ENCODE results near the gene PRADC1.
A peak's percentile ranks its signal among the peaks of the same experiment; 100 is the strongest.

Gene PRADC1

DNA sequence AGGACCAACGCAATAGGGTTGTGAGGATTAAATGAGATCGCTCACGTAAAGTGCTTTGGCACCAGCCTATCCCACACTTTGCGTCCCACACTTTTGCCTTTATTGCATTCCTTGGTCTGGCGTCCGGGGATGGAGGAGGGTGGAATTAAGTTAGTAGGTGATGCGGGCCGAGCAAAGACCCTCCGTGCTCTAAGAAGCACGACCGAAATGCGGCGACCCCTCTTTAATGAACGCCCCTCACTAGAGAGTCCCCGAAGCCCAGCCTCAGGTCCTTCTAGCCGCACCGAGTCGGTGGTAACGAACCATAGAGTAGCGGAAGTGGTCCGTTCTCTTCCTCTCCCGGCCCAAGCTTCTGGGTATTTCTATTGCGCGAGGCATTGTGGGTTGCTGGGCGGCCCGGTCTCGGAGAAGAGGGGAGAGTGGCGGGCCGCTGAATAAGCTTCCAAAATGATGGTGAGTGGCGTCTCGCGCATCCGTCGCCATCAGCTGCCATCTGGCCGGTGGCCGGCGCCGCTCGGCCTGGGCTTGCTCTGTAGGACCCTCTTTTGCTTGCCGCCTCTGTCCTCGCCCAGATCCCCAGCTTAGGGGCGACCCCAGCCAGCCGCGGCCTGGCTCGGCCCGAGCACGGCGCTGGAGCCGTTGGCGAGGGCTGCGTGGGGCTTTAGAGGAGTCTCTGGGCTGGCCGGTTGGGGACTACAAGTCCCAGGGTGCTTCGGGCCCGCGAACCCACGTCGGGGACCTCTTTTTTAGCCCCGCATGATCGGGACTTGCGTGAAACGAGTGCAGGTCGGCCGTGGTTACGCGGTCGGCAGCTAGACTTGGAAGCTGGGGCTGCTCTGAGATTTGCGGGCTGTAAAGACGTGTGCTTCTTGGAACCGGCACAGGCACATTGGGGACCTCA, 1.1 kb upstream of the PRADC1 start, which contains the start of gene CCT7:
CCT7 (plus strand) TSS at position 377 of the 901 bp plus-strand sequence; CDS start at position 448, 71 bp downstream.
- peak; percentile 92 for DNase-seq

DNA sequence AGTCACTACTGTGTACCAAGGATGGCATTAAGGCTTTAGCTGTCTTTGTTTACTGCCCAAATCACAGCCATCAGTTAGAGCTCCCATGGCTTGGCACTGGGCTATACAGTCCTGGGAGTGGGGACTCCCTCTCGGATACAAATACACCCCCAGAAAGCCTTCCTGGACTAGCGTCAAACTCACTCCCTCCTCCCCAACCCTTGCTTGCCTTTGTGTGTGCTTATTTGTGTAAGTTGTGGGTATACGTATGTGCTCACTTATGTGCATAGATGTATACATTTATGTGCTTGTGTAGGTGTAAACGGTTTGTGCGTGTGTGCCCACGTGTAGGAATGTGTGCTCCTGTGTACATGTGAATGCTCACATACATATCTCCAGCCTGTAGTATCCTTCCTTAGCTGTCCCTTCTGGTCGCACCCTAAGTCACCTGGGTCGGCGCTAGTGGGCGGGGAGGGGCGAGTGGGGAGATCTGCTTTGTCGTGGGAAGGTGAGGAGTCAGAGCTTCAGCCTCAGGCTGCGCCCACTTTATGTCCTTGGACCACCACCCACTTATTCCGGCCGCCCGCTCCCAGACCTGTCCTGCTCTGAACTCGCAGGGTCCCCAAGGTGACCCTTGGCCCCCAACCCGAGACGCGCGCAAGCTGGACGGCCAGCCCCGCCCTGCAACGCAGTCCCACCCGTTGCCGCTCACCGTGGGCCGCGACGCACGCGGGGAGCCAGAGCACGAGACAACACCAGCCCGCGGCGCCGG, 461 bp downstream of the PRADC1 start:
- peak; percentile 25 for DNase-seq

DNA sequence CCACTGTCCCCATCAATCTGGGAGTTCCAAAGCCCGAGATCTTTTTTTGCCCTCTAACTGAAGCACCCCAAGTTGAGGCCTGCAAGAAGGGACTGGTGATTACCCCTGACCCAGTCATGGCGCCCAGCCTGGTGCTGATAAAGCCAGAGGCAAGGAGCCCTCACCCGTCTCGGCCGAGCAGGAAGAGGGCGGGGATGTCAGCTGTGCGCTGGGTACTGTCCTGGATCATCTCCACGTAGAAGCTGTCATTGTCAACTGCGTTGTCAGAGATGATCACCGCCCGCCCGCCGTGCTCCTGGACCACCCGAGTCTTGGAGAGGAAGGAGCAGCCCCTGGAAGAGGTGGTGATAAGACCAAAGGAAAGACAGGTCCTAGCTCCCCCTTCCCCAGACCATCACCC, 4.4 kb downstream of the PRADC1 start:
- DNase-seq = no peak

GRCh38 chr2:73227086-73227485, 6.0 kb downstream of the PRADC1 start:
- no peak for DNase-seq

- DNase-seq = no peak
Measured at GRCh38 chr2:73225513-73226360, 7.3 kb downstream of the PRADC1 start.

DNA sequence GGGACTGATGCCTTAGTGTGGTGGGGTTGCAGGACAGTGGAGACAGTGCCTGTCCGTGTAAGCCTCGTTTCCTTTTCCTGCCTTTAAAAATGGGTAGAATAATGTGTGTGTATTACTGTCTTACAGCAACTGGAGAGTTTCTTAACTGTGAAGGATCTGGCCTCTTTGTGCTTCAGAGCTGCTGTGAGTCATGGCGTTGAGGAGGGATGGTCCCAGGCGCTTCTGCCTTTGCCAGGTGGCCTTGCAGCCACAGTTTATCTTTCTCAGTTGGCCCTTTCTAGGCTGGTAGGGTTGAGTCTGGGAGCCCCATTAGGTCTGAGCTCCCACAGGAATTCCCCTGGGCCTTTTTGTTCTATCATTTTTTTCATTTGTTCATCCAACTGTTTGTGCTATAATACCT, 9.2 kb downstream of the PRADC1 start:
- DNase-seq = no peak

GRCh38 chr2:73218298-73218697, 14.7 kb downstream of the PRADC1 start:
- no peak for DNase-seq

DNA sequence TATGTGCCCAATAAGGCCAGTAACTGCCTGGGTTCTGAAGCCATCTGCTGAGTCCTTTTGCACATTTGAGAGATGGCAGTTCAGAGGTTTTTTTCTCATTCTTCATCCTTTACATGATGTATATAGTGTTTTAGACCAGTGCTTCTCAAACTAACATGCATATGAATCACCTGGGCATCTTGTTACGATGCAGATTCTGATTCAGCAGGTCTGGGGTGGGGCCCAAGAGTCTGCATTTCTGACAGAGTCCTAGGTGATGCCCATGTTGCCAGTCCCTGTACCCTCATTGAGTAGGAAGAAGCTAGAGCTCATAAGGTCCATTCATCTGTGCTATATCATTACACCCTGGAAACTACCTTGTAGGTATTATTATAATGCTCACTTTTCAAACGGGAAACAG, 15.2 kb downstream of the PRADC1 start:
- DNase-seq = no peak

DNA sequence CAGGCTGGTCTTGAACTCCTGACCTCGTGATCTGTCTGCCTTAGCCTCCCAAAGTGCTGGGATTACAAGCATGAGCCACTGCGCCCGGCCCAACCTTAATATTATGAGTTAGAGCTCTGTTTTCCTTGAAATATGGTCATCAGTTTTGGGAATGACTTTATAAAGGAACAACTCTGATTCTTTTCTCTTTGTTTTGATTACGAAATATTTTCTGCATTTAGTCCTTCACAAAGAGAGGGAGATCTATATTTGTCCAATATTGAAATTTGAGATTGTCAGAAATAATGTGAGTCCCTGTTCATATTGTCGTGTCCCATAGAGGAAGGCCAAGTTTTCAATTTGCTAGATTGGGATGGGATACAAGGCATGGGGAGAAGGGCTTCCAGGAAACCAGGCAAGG, 15.9 kb downstream of the PRADC1 start:
- no peak for DNase-seq

GRCh38 chr2:73215254-73215653, 17.8 kb downstream of the PRADC1 start:
- DNase-seq = no peak

DNA sequence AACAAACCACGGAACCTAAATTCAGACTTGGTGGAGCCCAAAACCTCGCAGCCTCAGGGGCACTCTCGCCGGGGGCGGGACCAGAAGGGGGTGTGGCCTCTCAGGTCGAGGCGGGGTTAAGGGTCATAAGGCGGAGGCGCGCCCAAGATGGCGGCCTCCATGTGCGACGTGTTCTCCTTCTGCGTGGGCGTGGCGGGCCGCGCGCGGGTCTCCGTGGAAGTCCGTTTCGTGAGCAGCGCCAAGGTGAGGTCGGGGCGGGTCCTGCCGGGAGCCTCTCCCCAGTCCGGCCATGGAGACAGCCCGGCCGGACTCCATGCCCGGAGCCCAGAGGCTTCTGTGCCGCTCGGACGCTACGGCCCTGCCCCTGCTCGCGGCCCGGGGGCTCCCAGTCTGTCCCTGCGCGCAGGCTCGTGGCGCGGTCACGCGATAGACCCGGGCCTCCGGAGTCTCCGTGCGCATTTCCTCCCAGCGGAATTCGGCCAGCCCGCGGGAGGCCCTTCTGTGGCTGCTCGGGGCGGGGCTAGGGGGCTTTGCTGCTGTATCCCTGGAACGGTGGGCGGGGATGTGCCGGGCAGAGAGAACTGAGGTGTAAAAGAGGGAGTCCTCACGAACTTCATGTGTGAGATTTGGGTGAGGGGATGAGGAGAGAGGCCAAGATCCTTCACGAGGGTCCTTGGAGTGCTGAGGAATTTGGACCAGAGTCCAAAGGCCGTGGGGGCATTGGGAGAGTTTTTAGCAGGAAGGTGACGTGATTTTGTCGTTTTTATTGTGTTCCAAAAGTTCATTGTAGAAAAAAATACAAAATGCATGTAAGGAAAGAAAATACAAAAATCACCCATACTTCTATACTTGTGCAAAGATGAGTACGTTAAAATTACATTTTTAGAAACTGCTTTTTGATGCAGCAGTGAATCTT, 18.7 kb downstream of the PRADC1 start, which contains the start of gene SMYD5:
SMYD5 (plus strand) TSS at position 126 of the 916 bp plus-strand sequence; CDS start at position 148, 22 bp downstream.
- DNase-seq = peak; percentile 91

GRCh38 chr2:73212448-73213176, 20.4 kb downstream of the PRADC1 start:
- DNase-seq = peak; percentile 75

DNA sequence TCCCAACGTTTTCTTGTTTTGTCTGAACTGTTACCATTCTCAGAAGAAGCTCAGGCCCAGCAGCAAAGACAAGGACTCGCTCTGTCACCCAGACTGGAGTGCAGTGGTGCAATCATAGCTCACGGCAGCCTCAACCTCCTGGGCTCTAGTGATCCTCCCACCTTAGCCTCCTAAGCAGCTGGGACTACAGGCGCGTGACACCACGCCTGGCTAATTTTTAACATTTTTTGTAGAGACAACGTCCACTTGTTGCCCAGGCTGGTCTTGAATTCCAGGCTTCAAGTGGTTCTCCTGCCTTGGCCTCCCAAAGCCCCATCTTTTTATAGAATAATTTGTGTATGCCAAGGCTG, 21.0 kb downstream of the PRADC1 start:
- no peak for DNase-seq

DNA sequence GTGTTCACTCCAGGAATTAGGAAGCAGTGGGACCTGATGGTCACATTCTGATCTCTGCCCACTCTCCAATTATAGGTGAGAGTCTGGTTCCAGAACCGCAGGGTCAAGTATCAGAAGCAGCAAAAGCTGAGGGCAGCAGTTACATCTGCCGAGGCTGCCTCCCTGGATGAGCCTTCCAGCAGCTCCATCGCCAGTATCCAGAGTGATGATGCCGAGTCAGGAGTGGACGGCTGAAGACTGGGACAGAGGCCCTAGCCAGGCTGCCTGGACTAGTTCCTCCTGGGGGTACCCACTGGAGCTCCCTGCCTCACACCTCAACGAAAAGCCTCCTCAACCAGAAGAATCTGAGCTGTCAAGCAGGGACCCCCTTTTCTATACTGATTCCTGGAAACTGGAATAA, 22.3 kb downstream of the PRADC1 start:
- no peak for DNase-seq

- DNase-seq = no peak
Measured at GRCh38 chr2:73210019-73210418, 23.0 kb downstream of the PRADC1 start.

GRCh38 chr2:73208258-73208657, 24.8 kb downstream of the PRADC1 start:
- no peak for DNase-seq

GRCh38 chr2:73205611-73206010, 27.4 kb downstream of the PRADC1 start:
- DNase-seq = no peak

GRCh38 chr2:73203055-73203681, 29.9 kb downstream of the PRADC1 start:
- DNase-seq = no peak

DNA sequence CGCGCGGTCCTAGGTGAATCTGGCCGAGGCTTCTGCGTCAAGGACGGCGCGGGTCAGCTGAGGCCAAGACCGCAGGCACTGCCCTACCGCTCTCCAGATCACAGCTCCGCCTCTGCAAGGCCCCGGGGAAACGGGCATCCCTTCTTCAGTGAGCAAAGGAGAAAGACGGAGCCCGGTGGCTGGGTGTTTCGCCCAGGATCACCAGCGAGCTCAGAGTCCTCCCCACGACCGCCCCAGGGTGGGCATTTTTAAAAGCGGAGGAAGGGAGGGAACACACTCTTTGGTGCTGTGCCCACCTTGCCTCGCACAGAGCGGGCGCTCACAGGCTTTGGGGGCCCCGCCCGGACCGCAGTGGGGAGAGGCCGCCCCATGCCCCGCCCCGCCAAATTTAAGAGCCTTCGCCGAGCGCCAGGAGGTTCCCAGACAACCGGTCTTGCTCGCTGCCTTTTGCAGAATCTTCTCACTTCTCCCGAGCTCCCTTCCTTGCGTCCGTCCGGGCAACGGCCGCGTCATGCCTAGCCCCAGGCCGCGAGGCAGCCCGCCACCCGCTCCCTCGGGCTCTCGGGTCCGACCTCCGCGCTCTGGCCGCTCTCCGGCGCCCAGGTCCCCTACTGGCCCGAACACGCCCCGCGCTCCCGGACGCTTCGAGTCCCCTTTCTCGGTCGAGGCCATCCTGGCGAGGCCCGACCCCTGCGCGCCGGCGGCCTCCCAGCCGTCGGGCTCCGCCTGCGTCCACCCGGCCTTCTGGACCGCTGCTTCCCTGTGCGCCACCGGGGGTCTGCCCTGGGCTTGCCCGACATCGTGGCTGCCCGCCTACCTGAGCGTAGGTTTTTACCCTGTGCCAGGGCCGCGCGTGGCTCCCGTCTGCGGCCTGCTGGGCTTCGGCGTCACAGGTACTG, 30.6 kb downstream of the PRADC1 start, which contains the start of gene NOTO:
NOTO (plus strand) TSS at position 419 of the 899 bp plus-strand sequence; CDS start at position 512, 93 bp downstream.
- no peak for DNase-seq

All from CD4-positive, alpha-beta T cell treated with Interleukin-12 subunit alpha and Interleukin-12 subunit beta, for 1 hour (primary cell).